ENCODE measurements around the gene GNE. TPM values are rescaled to one million over a fixed set of nuclear protein-coding genes. Genes with fewer than 3 reads are reported as not detected.

GNE gene
- total and polyA plus RNA-seq, 2 of the 13 experiments (the other 11 are each of a cell fraction or from before 2014, with no cell fraction given): 16.1 to 24.1 TPM

DNA sequence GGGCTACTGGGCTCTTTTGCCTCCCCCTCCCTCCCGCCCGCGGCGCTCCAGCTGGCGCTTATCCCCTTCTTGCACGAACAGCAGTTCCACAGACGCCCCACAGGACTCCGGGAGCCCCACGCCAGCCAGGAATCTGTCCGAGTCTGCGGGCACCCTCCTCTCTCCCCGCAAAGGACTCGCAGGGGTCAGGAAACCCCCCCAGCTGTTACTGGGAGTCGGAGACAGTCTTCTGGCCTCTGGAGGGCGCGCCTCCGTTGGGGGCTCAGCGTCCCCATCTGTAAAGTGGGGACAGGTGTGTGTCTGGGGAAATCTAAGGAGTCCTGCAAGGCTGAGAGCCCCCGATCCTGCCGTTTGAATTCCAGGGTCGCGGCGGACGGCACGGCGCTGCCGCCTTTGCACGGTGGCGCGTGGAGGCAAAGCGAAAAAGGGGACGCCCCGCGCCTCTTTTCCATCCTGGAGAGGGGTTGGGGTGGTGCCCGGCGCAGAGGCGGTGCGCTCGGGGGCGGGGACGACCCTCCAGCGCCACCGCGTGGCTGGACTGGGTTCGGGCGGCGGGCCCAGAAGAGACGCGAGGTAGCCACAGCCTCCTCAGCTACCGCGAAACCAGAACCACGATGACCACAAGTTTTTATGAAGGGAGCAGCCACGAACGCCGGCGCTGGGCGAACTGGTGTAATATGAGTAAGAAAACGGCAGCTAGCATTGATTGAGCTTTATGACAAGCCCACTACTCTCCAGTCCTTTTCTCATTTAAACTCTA, 91.9 kb downstream of the GNE start (continued):
- TF ChIP-seq, protein P1, sequence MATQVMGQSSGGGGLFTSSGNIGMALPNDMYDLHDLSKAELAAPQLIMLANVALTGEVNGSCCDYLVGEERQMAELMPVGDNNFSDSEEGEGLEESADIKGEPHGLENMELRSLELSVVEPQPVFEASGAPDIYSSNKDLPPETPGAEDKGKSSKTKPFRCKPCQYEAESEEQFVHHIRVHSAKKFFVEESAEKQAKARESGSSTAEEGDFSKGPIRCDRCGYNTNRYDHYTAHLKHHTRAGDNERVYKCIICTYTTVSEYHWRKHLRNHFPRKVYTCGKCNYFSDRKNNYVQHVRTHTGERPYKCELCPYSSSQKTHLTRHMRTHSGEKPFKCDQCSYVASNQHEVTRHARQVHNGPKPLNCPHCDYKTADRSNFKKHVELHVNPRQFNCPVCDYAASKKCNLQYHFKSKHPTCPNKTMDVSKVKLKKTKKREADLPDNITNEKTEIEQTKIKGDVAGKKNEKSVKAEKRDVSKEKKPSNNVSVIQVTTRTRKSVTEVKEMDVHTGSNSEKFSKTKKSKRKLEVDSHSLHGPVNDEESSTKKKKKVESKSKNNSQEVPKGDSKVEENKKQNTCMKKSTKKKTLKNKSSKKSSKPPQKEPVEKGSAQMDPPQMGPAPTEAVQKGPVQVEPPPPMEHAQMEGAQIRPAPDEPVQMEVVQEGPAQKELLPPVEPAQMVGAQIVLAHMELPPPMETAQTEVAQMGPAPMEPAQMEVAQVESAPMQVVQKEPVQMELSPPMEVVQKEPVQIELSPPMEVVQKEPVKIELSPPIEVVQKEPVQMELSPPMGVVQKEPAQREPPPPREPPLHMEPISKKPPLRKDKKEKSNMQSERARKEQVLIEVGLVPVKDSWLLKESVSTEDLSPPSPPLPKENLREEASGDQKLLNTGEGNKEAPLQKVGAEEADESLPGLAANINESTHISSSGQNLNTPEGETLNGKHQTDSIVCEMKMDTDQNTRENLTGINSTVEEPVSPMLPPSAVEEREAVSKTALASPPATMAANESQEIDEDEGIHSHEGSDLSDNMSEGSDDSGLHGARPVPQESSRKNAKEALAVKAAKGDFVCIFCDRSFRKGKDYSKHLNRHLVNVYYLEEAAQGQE (IDR thresholded peaks at IDR 0.05; ENCODE audit: borderline replicate concordance in 1 of 2, low read depth in 1 of 2, low read length in 2 of 2): no peak
- TF ChIP-seq, protein P2, sequence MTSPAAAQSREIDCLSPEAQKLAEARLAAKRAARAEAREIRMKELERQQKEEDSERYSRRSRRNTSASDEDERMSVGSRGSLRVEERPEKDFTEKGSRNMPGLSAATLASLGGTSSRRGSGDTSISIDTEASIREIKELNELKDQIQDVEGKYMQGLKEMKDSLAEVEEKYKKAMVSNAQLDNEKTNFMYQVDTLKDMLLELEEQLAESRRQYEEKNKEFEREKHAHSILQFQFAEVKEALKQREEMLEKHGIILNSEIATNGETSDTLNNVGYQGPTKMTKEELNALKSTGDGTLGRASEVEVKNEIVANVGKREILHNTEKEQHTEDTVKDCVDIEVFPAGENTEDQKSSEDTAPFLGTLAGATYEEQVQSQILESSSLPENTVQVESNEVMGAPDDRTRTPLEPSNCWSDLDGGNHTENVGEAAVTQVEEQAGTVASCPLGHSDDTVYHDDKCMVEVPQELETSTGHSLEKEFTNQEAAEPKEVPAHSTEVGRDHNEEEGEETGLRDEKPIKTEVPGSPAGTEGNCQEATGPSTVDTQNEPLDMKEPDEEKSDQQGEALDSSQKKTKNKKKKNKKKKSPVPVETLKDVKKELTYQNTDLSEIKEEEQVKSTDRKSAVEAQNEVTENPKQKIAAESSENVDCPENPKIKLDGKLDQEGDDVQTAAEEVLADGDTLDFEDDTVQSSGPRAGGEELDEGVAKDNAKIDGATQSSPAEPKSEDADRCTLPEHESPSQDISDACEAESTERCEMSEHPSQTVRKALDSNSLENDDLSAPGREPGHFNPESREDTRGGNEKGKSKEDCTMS (CRISPR knock-in tag; conservative IDR thresholded peaks at IDR 0.05): no peak
- TF ChIP-seq ZBTB42 (CRISPR knock-in tag; IDR thresholded peaks at IDR 0.05) (no peak), CAMTA2 (CRISPR knock-in tag; IDR thresholded peaks at IDR 0.05; ENCODE audit: borderline replicate concordance) (no peak), RAD21 (CRISPR knock-in tag; IDR thresholded peaks at IDR 0.05) (peak; percentile 93), TARDBP (CRISPR knock-in tag; IDR thresholded peaks at IDR 0.05) (0 out of 2 replicates have a peak, but pooled peaks have one; percentile 38), NFE2L1 (CRISPR knock-in tag; IDR thresholded peaks at IDR 0.05; ENCODE audit: borderline replicate concordance) (no peak), EEA1 (CRISPR knock-in tag; IDR thresholded peaks at IDR 0.05; ENCODE audit: borderline replicate concordance) (no peak)
- TF ChIP-seq, protein P3, sequence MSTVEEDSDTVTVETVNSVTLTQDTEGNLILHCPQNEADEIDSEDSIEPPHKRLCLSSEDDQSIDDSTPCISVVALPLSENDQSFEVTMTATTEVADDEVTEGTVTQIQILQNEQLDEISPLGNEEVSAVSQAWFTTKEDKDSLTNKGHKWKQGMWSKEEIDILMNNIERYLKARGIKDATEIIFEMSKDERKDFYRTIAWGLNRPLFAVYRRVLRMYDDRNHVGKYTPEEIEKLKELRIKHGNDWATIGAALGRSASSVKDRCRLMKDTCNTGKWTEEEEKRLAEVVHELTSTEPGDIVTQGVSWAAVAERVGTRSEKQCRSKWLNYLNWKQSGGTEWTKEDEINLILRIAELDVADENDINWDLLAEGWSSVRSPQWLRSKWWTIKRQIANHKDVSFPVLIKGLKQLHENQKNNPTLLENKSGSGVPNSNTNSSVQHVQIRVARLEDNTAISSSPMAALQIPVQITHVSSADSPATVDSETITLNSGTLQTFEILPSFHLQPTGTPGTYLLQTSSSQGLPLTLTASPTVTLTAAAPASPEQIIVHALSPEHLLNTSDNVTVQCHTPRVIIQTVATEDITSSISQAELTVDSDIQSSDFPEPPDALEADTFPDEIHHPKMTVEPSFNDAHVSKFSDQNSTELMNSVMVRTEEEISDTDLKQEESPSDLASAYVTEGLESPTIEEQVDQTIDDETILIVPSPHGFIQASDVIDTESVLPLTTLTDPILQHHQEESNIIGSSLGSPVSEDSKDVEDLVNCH (CRISPR knock-in tag; IDR thresholded peaks at IDR 0.05): no peak
- TF ChIP-seq, protein P4, sequence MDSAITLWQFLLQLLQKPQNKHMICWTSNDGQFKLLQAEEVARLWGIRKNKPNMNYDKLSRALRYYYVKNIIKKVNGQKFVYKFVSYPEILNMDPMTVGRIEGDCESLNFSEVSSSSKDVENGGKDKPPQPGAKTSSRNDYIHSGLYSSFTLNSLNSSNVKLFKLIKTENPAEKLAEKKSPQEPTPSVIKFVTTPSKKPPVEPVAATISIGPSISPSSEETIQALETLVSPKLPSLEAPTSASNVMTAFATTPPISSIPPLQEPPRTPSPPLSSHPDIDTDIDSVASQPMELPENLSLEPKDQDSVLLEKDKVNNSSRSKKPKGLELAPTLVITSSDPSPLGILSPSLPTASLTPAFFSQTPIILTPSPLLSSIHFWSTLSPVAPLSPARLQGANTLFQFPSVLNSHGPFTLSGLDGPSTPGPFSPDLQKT (CRISPR knock-in tag; IDR thresholded peaks at IDR 0.05; ENCODE audit: borderline replicate concordance): no peak
- TF ChIP-seq, protein P5, sequence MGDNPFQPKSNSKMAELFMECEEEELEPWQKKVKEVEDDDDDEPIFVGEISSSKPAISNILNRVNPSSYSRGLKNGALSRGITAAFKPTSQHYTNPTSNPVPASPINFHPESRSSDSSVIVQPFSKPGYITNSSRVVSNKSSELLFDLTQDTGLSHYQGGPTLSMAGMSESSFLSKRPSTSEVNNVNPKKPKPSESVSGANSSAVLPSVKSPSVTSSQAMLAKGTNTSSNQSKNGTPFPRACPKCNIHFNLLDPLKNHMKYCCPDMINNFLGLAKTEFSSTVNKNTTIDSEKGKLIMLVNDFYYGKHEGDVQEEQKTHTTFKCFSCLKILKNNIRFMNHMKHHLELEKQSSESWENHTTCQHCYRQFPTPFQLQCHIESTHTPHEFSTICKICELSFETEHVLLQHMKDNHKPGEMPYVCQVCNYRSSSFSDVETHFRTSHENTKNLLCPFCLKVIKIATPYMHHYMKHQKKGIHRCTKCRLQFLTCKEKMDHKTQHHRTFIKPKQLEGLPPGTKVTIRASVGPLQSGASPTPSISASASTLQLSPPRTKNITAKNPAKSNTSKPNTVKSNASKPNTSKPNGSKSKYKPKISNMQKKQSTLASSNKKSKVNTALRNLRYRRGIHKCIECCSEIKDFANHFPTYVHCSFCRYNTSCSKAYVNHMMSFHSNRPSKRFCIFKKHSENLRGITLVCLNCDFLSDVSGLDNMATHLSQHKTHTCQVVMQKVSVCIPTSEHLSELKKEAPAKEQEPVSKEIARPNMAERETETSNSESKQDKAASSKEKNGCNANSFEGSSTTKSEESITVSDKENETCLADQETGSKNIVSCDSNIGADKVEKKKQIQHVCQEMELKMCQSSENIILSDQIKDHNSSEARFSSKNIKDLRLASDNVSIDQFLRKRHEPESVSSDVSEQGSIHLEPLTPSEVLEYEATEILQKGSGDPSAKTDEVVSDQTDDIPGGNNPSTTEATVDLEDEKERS (CRISPR knock-in tag; IDR thresholded peaks at IDR 0.05): peak; percentile 16; the same call in 1 of the 2 replicates
- TF ChIP-seq, protein P6, sequence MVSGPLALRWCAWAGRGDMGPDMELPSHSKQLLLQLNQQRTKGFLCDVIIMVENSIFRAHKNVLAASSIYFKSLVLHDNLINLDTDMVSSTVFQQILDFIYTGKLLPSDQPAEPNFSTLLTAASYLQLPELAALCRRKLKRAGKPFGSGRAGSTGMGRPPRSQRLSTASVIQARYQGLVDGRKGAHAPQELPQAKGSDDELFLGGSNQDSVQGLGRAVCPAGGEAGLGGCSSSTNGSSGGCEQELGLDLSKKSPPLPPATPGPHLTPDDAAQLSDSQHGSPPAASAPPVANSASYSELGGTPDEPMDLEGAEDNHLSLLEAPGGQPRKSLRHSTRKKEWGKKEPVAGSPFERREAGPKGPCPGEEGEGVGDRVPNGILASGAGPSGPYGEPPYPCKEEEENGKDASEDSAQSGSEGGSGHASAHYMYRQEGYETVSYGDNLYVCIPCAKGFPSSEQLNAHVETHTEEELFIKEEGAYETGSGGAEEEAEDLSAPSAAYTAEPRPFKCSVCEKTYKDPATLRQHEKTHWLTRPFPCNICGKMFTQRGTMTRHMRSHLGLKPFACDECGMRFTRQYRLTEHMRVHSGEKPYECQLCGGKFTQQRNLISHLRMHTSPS (CRISPR knock-in tag; IDR thresholded peaks at IDR 0.05; ENCODE audit: low read depth): no peak
